Tibial nerve (tissue), 4 donors: ENCODE results near the gene KCNIP3.

Source experiments
- EP300 ChIP-seq, 2 donors: sonication (generic); formaldehyde crosslinking; IDR thresholded peaks; one replicate each; pipeline ENCODE4 v1.6.1; 2017; ENCODE audit warnings: antibody characterized with exemption in 2 of 2, mild to moderate bottlenecking in 1 of 2
- POLR2A ChIP-seq, 2 donors: fragments of 450-650 bp; IDR thresholded peaks; one replicate each; pipeline ENCODE4 v1.6.1; 2017; ENCODE audit warnings: antibody characterized with exemption in 2 of 2, mild to moderate bottlenecking in 2 of 2, moderate library complexity in 2 of 2
- TF ChIP-seq, protein P1 (sequence below), 5 experiments: fragments of 200-600 bp in 3 of 5; fragments of 450-650 bp in 2 of 5; sonication (generic) in 3 of 5; IDR thresholded peaks; one replicate each; pipeline ENCODE4 v1.5.1; 2016 to 2019; ENCODE audit warnings: antibody characterized with exemption in 5 of 5, mild to moderate bottlenecking in 3 of 5, moderate library complexity in 2 of 5

DNA sequence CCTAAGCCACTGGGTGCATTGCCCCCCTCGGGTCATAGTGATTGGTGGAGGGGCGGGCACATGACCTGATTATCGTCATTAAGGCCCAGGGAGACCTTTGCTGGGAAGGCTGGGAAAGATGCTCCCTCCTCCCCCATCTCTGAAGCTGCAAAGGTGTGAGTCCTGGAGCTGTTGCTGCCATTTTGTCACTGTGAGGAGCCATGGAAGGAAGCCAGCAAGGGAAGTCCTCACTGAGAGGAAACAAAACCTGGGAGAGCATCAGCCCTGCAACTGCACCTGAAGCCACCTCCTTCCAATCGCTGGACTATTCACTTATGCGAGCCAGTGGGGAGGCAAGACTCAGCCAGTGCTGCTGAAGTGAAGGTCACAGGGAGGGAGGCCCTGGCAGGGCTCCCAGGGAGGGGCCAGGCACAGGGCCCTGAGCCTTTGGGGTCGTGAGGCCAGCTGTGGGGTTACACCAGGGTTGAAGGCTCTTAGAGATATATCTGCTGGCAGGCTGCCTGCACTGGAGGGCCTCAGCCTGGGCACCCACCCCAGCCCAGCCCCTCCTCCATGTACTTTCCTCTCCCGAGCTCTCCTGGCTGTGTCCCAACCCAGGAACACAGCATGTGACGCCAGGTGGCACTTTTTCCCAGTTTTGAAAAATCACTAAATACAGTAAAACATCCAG lies 94.6 kb downstream of the KCNIP3 start:
- TF ChIP-seq EP300 (IDR thresholded peaks at IDR 0.05) (no peak), POLR2A (IDR thresholded peaks at IDR 0.05) (no peak)
- TF ChIP-seq, protein P1, sequence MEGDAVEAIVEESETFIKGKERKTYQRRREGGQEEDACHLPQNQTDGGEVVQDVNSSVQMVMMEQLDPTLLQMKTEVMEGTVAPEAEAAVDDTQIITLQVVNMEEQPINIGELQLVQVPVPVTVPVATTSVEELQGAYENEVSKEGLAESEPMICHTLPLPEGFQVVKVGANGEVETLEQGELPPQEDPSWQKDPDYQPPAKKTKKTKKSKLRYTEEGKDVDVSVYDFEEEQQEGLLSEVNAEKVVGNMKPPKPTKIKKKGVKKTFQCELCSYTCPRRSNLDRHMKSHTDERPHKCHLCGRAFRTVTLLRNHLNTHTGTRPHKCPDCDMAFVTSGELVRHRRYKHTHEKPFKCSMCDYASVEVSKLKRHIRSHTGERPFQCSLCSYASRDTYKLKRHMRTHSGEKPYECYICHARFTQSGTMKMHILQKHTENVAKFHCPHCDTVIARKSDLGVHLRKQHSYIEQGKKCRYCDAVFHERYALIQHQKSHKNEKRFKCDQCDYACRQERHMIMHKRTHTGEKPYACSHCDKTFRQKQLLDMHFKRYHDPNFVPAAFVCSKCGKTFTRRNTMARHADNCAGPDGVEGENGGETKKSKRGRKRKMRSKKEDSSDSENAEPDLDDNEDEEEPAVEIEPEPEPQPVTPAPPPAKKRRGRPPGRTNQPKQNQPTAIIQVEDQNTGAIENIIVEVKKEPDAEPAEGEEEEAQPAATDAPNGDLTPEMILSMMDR (IDR thresholded peaks at IDR 0.05) = no peak
